Suprapubic skin (tissue), 4 donors: ENCODE measurements around the gene SLC6A6. TPM values are rescaled to one million over a fixed set of nuclear protein-coding genes. Genes with fewer than 3 reads are reported as not detected.
A peak's percentile ranks its signal among the peaks of the same experiment; 100 is the strongest.

Experiments
- DNase-seq, 2 donors: peaks; one replicate each; pipeline ENCODE4 v3.0.0-alpha.2; 2019; ENCODE audit warnings: low spot score in 2 of 2
- H3K27ac ChIP-seq: fragments of 200-600 bp; sonication (generic); one replicate; pipeline ENCODE4 v1.5.1; 2019
- H3K27me3 ChIP-seq: fragments of 200-600 bp; sonication (generic); one replicate; pipeline ENCODE4 v1.5.1; 2019
- H3K36me3 ChIP-seq: fragments of 200-600 bp; sonication (generic); one replicate; pipeline ENCODE4 v1.5.1; 2019
- H3K4me1 ChIP-seq: fragments of 200-600 bp; sonication (generic); one replicate; pipeline ENCODE4 v1.5.1; 2019
- H3K4me3 ChIP-seq: fragments of 200-600 bp; sonication (generic); one replicate; pipeline ENCODE4 v1.5.1; 2019; ENCODE audit warnings: mild to moderate bottlenecking
- H3K9me3 ChIP-seq: fragments of 200-600 bp; sonication (generic); one replicate; pipeline ENCODE4 v1.5.1; 2019
- CTCF ChIP-seq, 2 donors: fragments of 200-600 bp in 1 of 2; fragments of 450-650 bp in 1 of 2; sonication (generic) in 1 of 2; IDR thresholded peaks; one replicate each; pipeline ENCODE4 v1.5.1; 2016 to 2019; ENCODE audit warnings: antibody characterized with exemption in 2 of 2, mild to moderate bottlenecking in 1 of 2, moderate library complexity in 1 of 2
- EP300 ChIP-seq: sonication (generic); formaldehyde crosslinking; IDR thresholded peaks from one replicate; pipeline ENCODE4 v1.6.1; 2017; ENCODE audit warnings: antibody characterized with exemption
- POLR2A ChIP-seq, 2 donors: fragments of 450-650 bp; IDR thresholded peaks; one replicate each; pipeline ENCODE4 v1.6.1; 2017; ENCODE audit warnings: antibody characterized with exemption in 2 of 2, mild to moderate bottlenecking in 2 of 2, moderate library complexity in 2 of 2
- POLR2AphosphoS5 ChIP-seq, 3 donors: sonication (generic); formaldehyde crosslinking; IDR thresholded peaks; one replicate each; pipeline ENCODE4 v1.6.1; 2017; ENCODE audit warnings: antibody characterized with exemption in 3 of 3
- WGBS: methylation state at CpG from one replicate; pipeline ENCODE4 v1.1.5; 2018; 5-methylcytosine and 5-hydroxymethylcytosine counted together
- total RNA-seq, 4 donors: library from RNA; depleted of rRNA; stranded (reverse); fragments of >200 nt; gene quantifications; one replicate each; pipeline ENCODE4 v1.1.0, GENCODE V29; 2016

The SLC6A6 gene
- total RNA-seq, 4 donors from 2014 or later = 85.4 to 149 (median 102) TPM

GRCh38 chr3:14508966-14509795 is 106.8 kb downstream of the SLC6A6 start:
- TF ChIP-seq POLR2AphosphoS5 (IDR thresholded peaks at IDR 0.05) = no peak
- TF ChIP-seq CTCF (IDR thresholded peaks at IDR 0.05) = peak; percentile 40 to 93
- peaks cover 3% of the 10 kb centered on the region for H3K4me1 ChIP-seq
- no peak overlapping the region for H3K27ac ChIP-seq
- no peak overlapping the region for H3K4me3 ChIP-seq
- no peaks in the 10 kb centered on the region for H3K36me3 ChIP-seq
- H3K27me3 ChIP-seq = no peaks in the 10 kb centered on the region
- 22% methylated on average over 18 of the region's 22 CpGs for WGBS
- H3K9me3 ChIP-seq = no peaks in the 10 kb centered on the region
- peak; percentile 77 to 83 for DNase-seq

GRCh38 chr3:14509796-14510100 is 107.3 kb downstream of the SLC6A6 start:
- WGBS = 89% methylated on average over 10 of the region's 10 CpGs
- Histone ChIP-seq H3K4me1 (peaks cover 3% of the 10 kb centered on the region), H3K4me3 (no peak overlapping the region), H3K9me3 (no peaks in the 10 kb centered on the region), H3K27me3 (no peaks in the 10 kb centered on the region), H3K27ac (no peak overlapping the region), H3K36me3 (no peaks in the 10 kb centered on the region)
- peak in 1 of 2 donors; percentile 74 for DNase-seq
- no peak for TF ChIP-seq CTCF (IDR thresholded peaks at IDR 0.05)
- no peak for TF ChIP-seq EP300
- no peak for TF ChIP-seq POLR2A (IDR thresholded peaks at IDR 0.05)
- no peak for TF ChIP-seq POLR2AphosphoS5 (IDR thresholded peaks at IDR 0.05)

- Histone ChIP-seq H3K9me3 (no peaks in the 10 kb centered on the region), H3K4me3 (no peak overlapping the region), H3K36me3 (no peaks in the 10 kb centered on the region), H3K27me3 (no peaks in the 10 kb centered on the region), H3K4me1 (peaks cover 3% of the 10 kb centered on the region), H3K27ac (no peak overlapping the region)
- peak; percentile 56 to 74 for DNase-seq
- no peak for TF ChIP-seq POLR2AphosphoS5 (IDR thresholded peaks at IDR 0.05)
- 89% methylated on average over 20 of the region's 23 CpGs for WGBS
These were observed 108.6 kb downstream of the SLC6A6 start for GRCh38 chr3:14510838-14511622.

GRCh38 chr3:14511623-14512280 is 109.3 kb downstream of the SLC6A6 start:
- no peak overlapping the region for H3K4me3 ChIP-seq
- H3K36me3 ChIP-seq = no peaks in the 10 kb centered on the region
- DNase-seq = peak; percentile 45 to 76
- H3K9me3 ChIP-seq = no peaks in the 10 kb centered on the region
- H3K27ac ChIP-seq = no peak overlapping the region
- WGBS = 66% methylated on average over 11 of the region's 12 CpGs
- H3K27me3 ChIP-seq = no peaks in the 10 kb centered on the region
- TF ChIP-seq CTCF (IDR thresholded peaks at IDR 0.05) (no peak), POLR2A (IDR thresholded peaks at IDR 0.05) (no peak), POLR2AphosphoS5 (IDR thresholded peaks at IDR 0.05) (no peak), EP300 (no peak)
- peaks cover 3% of the 10 kb centered on the region for H3K4me1 ChIP-seq

- Histone ChIP-seq H3K36me3 (no peaks in the 10 kb centered on the region), H3K27me3 (no peaks in the 10 kb centered on the region), H3K4me1 (peaks cover 3% of the 10 kb centered on the region), H3K9me3 (no peaks in the 10 kb centered on the region), H3K4me3 (no peak overlapping the region), H3K27ac (no peak overlapping the region)
- peak; percentile 27 to 71 for DNase-seq
- no peak for TF ChIP-seq POLR2AphosphoS5 (IDR thresholded peaks at IDR 0.05)
- TF ChIP-seq POLR2A (IDR thresholded peaks at IDR 0.05) = no peak
- TF ChIP-seq EP300 = no peak
- no peak for TF ChIP-seq CTCF (IDR thresholded peaks at IDR 0.05)
- 85% methylated on average over 19 of the region's 19 CpGs for WGBS
These were observed 110.0 kb downstream of the SLC6A6 start for GRCh38 chr3:14512281-14512941.
